Measurements from ENCODE around the gene MSL3.

The MSL3 gene, protein sequence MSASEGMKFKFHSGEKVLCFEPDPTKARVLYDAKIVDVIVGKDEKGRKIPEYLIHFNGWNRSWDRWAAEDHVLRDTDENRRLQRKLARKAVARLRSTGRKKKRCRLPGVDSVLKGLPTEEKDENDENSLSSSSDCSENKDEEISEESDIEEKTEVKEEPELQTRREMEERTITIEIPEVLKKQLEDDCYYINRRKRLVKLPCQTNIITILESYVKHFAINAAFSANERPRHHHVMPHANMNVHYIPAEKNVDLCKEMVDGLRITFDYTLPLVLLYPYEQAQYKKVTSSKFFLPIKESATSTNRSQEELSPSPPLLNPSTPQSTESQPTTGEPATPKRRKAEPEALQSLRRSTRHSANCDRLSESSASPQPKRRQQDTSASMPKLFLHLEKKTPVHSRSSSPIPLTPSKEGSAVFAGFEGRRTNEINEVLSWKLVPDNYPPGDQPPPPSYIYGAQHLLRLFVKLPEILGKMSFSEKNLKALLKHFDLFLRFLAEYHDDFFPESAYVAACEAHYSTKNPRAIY

DNA sequence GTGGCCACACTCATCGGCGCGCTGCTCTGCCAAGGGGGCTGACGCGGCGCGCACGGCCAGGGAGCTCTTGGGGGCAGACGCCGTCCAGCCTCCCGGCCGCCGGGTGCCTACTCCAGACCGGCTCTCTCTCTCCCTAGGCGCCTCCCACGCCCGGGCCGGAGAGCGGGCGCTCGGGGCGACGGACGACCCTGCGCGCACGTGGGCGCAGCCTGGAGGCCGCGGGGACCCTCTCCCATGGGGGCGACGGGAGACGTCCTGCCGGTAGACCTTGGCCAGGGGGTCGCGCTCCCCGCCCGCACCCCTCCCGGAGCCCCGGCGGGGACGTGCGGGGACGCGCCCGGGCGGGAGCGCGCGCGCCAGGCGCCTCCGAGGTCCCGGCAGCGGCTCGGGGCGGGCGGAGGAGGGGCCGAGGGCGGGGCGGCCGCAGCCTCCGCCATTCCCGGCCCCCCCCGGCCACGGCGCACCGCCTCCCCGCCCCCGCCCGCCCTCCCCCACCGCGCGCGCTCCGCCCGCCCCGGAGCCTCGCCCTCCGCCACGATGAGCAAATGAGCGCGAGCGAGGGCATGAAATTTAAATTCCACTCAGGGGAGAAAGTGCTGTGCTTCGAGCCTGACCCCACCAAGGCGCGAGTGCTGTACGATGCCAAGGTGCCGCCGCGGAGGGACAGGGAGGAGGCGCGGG is at the start of gene MSL3:
Gene MSL3, plus strand, starts transcription at position 519 of the 681 bp plus-strand sequence. Its CDS starts 27 bp downstream, at position 546.
- DNase-seq, result peak; percentile 36 to 74

DNA sequence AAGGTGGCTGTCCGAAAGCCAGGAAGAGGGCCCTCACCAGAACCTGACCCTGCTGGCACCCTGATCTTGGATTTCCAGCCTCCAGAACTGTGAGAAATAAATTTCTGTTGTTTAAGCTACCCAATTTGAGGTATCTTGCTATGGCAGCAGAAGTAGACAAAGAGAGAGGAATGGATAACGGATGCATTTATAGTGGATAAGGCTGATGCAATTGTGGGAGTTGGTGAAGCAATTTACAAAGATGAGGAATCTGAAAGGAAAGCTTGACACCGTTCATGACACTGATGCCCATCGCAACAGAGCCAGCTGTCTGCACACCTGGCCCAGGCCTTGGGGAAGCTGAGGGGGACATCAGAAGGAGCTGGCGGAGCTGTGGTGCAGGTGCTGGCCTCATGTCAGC is 35.7 kb upstream of the MSL3 start:
- DNase-seq, result no peak

DNA sequence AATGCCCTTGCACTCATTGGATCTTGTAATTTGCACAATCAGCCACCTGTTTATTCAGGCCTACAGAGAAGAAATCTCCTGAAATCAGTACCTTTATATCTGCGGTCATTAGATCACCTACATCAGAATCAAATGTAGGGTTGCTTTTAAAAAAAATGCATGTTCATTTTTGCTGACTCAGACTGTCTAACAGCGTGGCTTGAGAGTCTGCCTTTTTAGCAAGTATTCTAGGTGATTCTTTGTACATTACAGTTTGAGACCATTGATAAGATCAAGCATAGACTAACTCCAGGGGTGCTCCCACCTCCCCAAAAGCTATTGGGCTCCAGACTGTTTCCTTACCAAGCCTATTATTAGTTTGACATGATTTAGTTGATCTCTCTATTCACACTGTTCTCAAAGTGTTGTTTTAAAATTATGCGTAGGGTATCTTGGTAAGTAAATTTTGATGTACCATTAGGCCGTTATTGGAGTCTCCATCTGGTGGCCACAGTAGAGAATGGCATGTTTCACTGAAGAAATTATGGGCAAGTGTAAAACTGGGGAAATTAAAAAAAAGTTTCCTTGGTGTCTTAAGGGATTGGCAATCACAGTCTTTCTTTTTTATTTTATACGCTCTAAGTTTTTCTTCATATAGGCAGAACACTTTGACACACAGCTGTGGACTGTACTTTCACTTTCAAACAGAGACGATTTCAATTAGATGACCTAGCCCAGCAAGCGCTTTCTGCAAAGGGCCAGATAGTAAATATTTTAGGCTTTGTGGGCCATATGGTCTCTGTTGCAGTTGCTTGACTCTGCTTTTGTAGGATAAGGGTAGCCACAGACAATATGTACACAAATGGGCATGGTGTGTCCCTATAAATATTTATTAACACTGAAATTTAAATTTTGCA is 33.7 kb upstream of the MSL3 start:
- peak in 1 of 2 donors; percentile 2 for DNase-seq

DNA sequence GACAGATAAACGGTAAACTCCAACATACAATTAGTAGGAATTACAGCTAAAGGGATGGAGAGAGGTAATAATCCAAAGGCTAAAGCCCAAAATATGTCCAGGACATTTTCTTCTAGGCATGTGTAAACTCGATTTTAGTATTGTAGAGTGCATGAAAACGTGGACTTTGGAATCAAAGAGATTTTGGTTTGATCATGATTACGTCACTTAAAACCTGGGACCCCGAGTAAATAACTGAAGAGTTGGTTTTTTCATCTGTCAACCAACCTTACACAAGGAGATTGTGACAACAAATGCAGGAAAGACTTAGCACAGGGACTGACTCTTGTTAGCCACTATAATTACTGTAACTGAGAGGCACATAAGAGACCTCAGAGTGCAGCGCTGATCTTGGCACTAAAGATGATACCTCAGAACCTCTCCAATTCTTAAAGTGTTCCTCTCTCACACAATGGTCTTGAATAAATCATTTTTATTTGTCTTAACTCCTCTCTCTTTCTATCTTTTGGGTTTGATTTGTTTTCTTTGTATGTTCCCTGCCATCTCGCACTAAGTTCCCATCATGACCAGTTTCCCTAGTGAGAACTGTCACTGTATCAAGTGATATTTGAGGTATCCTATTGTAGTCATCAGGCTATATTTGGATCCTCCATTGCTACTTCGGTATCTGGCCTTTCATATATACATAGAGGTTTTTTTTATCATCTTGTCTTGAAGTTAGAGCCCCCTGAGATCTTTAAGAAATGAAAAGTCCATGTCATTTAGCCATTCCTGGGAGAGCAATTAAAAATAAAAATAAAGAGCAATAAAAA is 32.2 kb upstream of the MSL3 start:
- no peak for DNase-seq

DNA sequence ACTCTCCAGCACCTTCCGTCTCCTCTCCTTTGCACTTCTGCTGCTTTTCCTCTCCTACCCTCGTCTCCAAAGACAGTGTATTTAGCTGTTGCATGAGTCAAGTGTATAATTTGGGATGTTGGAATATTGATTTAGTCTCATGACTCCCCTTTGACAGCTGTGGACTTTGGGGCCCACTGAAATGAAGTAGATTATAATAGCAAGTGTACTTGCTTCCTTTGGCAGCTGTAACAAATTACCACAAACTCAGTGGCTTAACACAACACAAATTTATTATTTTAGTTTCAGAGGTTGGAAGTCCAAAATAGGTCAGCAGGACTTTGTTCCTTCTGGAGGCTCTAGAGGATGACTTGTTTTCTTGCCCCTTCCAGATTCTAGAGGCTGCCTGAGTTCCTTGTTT is 29.5 kb upstream of the MSL3 start:
- DNase-seq, result no peak

GRCh38 chrX:11733614-11734013 is 24.4 kb upstream of the MSL3 start:
- DNase-seq, result no peak

DNA sequence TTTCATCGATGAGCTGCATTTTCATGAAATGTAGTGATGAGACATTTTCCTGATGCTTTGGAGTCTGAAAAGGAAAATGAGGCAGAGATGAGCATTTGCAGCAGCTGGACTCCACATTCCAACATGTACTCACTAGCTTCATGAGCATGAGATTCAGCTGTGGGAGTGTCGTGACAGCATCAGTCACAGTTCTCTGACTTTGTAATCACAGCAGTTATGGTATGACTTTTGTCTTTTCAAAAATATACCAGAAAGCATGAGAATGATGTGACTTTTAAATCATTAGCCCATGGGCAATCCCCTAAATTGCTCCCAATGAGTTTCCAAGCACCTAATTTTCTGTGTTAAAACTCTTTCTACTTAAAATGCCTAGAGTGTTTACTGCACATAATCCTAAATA is 18.3 kb upstream of the MSL3 start:
- DNase-seq, result no peak

- DNase-seq, result no peak
These were observed 17.2 kb upstream of the MSL3 start for GRCh38 chrX:11740794-11741193.

- no peak for DNase-seq
These were observed 16.5 kb upstream of the MSL3 start for GRCh38 chrX:11741574-11741973.

GRCh38 chrX:11745881-11746280 is 12.2 kb upstream of the MSL3 start:
- no peak for DNase-seq

GRCh38 chrX:11750046-11750445 is 8.0 kb upstream of the MSL3 start:
- no peak for DNase-seq

DNA sequence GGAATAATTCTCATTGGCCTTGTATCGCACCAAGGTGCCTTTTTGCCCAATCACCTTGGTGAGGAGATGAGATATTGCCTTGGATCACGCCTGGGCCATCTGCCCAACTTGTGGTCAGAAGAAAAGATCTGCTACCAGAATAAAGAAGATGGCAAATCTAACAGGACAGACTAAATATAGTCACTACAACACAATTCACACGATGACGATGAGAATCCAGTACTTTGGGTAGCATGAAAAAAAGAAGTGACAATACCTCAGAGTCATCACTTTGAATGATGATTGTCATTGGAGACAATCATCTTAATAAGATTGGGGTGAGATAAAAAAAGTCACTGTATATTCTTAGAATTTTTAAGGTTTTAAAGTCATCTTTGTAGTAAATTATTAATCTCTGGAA is 7.3 kb upstream of the MSL3 start:
- DNase-seq, result no peak

DNA sequence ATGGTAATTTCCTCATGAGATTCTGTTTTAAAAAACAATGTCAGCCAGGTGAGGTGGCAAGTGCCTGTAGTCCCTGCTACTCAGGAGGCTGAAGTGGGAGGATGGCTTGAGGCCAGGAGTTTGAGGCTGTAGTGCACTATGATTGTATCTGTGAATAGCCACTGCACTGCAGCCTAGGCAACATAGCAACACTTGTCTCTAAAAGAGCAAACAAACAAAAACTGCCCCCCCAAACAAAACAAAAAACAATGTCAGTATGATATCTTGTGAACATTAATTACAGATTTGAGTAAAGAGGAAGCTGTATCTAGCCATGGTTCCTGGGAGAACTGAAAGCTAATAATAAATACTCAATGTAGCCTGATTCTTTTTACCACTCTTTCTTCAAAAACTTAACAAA is 6.8 kb upstream of the MSL3 start:
- no peak for DNase-seq

DNA sequence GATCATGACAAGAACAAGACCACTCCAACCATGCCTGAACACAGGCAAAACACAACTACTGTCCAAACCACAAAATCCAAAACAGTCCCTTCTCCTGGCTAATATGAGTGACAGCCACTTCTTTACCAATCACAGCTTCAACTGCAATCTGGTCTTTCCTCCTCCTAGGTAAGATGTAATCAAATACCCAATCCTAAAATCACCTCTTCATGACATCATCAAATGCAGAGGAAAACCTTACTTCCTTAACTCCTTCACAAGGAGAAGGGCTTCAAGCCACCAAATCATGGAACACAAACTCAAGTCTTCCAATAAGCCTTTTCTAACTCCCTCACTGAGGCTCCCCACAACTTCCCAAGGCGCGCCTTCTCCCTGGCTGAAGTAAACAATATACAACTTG is 4.4 kb upstream of the MSL3 start:
- no peak for DNase-seq

DNA sequence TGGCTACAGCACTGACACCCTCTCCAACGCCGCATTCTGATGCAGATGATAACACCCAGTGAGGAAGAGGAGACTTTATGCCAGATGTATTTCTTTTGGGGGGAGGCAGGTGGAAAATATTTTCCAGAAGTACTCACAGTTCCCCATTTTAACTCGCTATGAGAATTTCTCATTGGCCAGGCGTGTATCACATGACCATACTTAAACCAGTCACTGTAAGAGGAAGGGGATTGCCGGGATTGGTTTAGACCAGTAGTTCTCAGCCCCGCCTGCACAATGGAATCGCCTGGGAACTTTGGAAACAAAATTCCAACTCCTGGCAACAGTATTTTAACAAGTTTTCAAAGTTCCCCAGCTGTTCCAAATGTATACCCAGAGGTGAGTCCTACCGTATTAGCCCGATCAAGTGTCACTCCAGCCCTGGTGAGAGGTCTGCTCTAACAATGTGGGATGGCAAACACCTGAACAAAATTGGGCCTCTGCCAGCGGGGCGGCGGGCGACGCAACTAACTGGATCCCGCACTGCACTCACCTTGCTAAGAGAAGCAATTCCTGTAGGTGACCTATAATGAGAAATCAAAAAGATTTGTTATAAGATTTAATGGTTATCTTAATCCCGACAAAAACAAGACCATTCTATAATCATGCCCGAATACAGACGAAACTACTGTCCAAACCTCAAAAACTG is 2.9 kb upstream of the MSL3 start:
- DNase-seq, result no peak

DNA sequence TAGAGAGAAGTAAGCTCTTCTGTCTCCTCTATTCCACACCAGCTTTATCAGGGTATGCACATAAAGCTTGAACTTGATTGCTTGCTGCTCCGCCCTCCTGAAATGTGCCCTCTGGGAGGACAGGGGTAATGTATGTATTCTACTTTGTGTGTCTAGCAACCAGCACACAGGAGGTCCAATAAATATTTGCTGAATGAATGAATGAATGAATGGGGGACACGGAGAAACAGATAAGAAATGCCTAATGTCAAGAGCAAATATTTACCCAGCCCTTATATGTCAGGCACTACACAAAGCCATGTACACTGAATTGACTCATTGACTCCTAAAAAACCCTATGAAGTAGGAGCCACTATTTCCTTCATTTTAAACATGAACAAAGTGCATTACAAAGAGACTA is 2.3 kb upstream of the MSL3 start:
- no peak for DNase-seq

DNA sequence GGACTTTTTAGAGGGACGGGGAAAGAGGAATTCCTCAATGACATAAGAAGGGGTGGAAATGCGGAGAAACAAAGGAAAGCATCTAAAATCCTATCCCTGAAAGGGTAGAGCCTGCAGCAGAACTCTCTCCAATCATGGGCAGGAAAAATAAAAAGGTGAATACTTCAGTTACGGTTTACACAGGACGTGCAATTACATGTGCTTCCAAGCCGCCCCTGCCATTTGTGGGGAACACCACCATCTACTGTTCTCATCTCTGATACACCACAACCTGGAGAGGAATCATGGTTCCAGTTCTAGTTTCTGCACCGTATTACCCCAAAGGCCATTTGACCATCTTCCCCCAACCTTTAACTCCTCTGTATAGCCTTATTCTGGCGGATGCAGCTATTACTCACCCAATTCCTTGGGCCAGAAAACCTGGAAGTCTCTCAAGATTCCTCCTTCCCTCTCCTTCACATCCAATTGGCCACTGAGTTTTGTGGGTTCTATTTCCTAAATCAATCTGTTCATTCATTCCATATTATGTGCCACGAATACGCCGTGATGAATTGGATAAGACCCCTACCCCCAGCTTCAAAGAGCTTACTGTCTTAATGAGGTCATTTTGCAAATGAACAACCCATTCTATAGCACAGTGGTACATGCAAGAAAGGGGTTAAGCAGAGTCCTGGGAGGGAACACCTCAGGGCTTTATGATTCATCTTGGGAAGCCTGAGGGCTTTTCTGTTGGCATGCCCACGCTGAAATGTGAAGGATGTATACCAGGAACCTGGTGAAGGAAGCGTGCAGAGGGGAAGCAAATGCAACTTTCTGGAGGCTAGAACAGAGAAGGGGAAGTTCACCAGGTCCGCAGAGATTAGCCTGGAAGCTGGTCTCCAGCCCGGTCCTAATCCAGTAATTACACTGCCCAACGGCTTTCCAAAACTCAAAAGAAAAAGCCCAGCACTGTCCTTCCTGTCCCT is 1.4 kb upstream of the MSL3 start:
- DNase-seq, result no peak

DNA sequence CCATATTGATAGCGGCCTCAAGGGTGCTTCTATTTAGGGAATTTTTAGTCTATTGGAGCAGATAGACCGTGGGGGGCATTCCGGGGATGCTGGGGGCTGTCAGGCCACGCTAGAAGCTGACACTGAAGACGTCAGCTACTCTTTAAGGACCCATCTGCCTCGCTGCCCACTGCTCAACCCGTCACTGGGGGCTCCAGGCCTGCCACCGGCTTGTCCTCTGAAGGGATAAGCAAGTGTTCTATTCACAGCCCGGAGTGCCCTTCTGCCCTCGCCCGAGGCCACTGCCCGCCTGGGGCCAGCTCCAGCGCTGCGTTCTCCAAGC is 679 bp upstream of the MSL3 start:
- DNase-seq, result no peak

GRCh38 chrX:11758400-11759171 is 549 bp downstream of the MSL3 start:
- peak; percentile 35 to 74 for DNase-seq

DNA sequence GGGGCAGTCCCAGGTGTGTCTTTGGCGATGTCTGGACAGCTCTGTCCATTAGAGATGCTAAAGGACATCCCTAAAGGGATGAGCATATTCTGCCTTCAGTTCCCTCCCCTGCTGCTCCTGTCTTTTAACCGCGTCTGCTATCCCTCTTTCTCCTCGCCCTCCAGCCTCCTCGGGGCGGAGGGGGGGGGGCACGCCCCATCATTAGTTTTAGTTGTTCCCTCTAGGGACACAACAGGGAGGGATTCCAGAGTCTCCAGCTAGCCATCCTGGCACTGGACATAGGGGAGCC is 1.1 kb downstream of the MSL3 start:
- DNase-seq, result no peak

All from hippocampal formation (tissue), 2 donors.